Effector CD8-positive, alpha-beta T cell (primary cell): Measurements from ENCODE around the gene PP2D1.
"Not testable (repeated sequence)": the region's sequence is repeated elsewhere in the genome, so short reads cannot be mapped to it uniquely, and the experiment has no call there.

Experiments used
- DNase-seq: peaks from one replicate; lab custom pipeline; 2025; lab: John Stamatoyannopoulos, UW

Gene PP2D1

DNA sequence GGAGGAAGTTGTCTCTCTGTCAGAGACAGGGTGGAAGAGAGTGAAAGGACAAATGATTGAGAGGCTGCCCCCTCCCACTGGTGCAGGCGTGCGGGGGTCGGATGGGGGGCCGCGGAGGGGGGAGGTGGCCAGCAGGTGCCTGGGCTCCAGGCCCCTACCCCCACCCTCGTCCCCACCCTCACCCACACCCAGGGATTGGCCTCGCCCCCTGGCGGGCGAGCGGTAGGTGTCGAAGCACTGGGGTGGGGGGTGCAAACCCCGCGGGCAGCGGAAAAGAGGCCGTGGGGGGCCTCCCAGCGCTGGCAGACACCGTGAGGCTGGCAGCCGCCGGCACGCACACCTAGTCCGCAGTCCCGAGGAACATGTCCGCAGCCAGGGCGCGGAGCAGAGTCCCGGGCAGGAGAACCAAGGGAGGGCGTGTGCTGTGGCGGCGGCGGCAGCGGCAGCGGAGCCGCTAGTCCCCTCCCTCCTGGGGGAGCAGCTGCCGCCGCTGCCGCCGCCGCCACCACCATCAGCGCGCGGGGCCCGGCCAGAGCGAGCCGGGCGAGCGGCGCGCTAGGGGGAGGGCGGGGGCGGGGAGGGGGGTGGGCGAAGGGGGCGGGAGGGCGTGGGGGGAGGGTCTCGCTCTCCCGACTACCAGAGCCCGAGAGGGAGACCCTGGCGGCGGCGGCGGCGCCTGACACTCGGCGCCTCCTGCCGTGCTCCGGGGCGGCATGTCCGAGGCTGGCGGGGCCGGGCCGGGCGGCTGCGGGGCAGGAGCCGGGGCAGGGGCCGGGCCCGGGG, 27.9 kb upstream of the PP2D1 start, which contains the start of gene KAT2B:
TSS of gene KAT2B (plus strand) at position 682 of the 783 bp plus-strand sequence. CDS start at position 714, 32 bp downstream.
- peak; percentile 77 for DNase-seq

DNA sequence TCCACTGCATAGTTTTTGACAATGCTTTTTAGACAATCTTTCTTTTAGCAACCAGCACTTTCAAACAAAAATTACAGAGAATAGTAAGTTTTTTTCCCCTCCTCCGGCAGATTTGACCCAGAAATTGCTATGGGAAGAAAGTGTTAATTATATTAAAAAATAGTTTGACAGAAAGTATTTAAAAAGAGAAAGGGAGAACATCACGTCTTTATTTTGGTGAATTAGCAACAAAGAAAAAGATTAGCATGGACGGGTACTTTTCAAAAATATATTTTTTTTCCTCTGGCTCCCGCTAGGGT, 27.4 kb upstream of the PP2D1 start:
- no peak for DNase-seq

DNA sequence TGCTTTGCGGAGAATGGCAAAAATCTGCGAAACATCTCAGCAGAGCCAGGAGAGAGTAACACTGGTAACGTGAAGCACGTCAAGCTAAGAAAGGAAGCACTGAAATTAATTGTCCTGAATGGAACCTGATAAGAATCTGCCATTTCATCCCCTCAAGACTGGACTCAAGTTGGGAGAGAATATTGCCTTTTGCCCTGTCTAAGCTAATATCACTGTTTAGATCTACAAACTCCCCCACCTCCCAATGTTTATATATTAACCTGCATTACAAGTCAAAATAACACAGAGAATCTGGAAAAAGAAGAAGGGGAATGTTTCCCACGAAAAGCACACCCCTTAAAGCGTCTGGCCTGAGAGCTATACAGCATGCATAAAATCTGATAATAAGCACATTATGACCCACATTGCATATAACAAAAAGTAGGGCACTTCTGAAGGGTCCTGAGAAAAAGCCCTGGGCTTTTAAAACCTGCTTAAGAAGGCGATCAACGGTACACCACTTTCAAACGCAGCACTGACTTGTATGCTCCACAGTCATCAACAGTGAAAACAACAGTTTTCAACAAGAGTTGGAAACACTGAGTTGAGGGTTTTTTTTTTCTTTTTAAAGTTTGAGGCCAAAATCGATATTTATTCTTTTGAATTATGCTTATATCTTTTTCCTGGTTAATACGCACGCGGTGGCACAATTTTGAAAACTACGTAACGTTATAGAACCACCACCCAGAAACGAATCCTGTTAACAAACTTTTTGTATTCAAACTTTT, 26.8 kb upstream of the PP2D1 start:
- no peak for DNase-seq

DNA sequence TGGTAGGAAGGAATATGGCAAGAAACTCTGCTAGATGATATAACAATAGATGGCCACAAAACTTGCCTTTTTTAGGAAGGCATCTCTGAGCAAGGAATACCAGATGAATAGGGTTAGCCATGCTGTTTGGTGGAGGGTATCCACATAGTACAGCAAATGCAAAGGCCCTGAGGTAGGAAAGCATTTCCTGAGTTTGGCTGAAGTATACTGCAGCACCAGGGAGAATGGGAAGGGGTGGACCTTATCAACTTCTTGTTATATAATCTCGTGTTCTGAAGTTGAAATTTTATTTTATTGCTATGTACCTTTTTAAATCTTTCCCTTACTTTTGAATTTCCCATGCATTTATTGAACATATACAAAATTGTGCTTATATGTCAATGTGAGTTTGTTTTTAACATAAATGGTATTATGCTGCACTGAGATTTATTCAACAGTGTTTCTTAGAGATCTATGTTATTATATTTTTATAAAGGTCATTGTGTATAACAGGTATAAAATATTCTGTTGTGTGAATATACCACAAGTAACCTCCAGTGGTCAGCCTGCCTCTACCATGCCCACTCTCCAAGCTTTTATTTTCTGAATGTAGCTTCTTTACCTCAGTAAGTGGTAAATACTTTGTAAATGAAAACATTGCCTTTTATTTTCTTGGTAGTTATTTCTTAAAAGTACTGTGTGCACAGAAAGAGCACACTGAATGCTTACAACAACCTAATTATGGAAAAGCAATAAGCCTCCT, 25.4 kb upstream of the PP2D1 start:
- no peak for DNase-seq

DNA sequence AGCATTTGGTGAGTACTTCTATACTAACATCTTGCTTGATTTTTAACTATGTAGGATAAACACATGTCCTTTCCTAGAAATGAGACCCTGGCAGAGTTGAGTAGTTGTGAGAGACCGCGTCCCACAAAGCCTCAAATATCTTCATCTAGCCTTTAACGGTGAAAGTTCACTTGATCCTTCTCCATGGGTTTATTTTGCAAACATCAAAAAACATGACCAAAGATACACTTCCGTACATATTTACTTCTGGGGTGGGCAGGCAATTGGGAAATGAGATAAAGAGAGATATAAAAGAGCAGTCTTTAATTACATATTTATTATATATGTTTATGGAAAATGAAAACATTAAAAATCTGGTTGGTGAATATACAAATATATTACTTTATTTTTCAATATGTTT, 23.0 kb upstream of the PP2D1 start:
- DNase-seq = no peak

DNA sequence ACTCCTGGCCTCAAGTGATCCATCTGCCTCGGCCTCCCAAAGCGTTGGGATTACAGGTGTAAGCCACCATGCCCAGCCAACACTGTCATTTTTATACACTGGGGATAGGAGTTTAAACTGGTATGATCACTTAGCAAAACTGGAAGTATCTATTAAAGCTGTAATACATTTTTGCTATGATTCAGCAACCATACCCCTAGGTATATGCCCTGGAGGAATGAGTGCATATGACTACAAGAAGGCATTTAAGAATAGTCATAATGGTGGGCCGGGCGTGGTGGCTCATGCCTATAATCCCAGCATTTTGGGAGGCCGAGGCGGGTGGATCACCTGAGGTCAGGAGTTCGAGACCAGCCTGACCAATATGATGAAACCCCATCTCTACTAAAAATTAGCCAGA, 19.9 kb upstream of the PP2D1 start:
- DNase-seq = not testable (repeated sequence)

DNA sequence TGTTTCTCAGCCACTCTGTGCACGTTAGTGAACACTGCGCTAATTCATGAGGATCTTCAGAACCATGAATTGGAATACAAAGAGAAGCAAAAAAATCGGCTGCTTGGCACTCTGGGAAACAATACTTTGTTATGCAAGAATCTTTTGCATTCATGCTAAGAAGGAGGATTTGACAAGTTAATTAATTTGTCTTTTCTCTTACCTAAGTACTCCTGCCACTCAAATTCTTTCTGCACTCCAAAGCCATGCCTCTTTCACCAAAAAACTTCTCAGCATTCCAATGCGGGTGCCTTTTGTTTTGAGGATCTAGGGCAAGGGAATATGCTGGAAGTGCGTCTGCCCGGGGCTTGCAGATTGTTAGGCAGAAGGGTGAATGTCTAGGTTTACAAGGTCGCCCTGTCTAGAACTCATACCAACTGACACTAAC, 16.9 kb upstream of the PP2D1 start:
- no peak for DNase-seq

DNA sequence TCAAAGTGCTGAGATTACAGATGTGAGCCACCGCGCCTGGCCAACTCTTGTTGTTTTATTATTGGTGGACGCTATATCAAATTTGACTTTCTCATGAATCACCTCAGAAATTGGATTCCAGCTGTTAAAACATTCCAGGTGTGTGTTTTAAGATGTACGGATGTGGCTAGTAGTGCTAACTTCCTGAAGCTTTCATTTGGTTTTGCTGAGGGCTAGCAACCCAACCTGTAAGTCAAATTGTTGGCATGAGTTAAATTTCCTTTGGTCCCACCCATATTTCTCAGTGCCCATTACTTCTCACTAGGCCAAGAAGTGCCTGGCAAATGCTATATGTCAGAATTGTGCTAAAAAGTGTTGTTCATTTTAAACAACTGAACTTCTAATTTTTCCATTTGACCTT, 15.1 kb upstream of the PP2D1 start:
- no peak for DNase-seq

DNA sequence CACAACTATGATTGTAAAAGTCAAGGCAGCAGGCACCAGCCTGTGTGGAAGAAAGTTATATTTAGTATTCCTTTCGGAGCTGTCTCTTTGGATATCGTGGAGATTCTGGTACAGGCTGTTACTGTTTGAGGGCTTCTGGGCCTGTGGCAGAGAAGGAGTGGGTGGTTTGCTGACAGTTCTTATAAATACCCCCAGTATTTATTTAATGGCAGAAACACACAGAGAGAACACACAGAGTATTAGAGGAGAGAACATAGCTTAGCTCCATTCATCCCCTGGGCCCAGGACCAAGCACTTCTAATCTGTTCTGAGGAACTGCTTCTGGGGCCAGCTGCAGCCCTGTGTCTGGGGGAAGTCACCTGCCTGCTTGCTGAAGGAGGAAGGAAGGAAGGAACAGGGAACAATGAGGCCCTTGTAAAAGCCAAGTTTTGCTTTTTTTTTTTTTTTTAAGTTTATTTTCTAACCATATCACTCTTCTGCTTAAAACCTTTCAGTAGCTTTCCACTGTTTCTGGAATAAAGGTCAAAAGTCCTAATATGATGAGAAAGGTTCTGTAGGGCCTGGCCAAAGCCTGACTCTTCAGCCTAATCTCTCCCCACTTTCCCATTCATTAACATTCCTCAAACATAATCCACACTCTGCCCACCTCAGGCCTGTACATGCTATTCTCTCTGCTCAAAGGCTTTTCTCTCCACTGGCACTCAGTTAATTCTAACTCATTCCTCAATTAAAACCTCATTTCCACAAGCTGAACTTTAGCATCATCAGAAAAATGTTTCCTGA, 11.8 kb upstream of the PP2D1 start:
- DNase-seq = no peak

DNA sequence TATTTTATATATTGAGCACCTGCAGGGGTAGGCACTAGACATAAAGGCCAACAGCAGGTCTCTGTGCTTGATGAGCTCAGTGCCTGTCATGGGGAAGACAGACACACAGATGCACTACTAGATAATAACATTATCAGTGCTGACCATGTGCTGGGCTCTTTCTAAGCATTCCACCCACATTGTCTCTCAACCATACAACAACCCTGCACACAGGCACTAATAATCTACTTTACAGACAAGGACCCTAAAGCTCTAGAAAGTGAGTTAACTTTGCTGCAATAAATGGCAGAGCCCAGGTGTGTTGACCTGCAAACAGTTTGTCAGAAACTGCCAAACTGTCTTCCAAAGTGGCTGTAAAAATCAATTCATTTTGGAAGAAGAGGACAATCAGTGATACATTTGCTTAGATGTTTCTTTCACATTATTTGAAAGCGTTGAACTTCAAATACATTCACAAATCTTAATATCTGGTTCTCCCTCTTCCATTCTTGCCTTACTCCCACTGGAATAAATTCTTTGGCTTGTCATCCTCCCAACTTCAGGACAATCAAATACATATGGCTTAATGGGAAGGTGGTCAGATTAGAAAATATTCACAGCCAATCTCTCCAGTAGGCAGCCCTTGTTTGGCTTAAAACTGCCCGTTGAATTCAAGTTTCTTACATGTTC, 11.0 kb upstream of the PP2D1 start:
- no peak for DNase-seq

DNA sequence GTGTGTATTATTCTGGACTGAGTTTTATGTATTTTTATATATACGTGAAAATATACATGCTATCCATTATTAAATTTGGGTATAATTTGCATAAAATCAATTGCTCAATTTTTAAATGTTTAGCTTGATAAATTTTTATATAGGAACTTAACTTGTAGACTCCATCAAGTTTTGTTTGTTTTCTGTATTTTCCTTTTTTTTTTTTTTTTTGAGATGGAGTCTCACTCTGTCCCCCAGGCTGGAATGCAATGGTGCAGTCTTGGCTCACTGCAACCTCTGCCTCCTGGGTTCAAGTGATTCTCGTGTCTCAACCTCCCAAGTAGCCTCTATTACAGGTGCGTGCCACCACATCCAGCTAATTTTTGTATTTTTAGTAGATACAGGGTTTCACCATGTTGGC, 4.0 kb upstream of the PP2D1 start:
- DNase-seq = not testable (repeated sequence)

DNA sequence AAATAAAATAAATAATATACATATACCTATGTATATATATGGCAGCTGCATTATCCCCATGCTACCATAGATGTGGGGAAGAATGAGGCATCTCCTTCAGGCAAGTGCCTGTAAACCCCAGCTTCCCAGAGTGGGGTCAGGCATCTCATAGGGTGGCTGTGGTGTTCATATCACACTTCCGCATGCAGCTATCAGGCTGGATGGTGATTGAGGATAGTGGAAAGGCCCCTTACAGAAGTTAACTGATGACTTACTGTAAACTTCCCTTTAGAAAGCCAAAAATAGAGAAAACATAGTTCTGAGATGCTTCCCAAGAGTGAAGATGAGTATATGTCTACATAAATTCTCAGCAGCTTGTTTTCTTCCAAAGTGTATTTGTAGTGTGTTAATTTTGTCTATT, 3.5 kb upstream of the PP2D1 start:
- DNase-seq = no peak

DNA sequence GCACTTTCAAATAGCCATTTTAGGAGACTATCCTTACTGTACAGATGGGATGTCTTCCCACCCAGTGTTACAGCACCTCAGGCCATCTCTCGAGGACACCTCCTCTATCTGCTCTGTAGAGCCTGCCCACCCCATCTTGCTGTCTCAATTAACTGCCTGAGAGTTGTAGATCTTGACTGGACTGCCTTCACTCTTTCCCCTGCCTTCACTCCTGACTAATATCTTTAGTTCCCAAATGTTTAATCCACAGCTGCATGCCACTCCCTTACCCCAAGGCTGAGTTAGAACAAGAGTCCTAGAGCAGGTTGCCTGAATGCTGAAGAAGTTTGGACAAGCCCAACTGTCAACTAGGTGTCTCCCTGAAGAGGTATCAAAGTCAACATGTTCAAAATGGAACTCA, 1.3 kb upstream of the PP2D1 start:
- DNase-seq = no peak

DNA sequence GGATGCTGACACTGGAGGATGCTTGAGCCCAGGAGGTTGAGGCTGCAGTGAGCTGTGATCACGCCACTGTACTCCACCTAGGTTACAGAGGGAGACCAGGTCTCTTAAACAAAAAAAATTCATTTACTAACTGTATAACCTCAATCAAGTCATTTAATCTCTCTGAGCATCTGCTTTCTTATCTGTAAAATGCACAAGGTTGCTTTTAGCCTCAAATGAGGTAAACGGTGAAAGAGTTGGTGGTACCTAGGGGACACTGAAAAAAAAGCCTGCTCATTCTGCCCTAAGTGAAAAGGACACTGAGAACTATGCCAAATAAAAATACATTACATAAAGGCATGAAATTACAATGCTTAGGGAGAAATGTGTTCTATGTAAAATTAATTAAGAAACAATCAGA, 3.4 kb downstream of the PP2D1 start:
- DNase-seq = no peak

DNA sequence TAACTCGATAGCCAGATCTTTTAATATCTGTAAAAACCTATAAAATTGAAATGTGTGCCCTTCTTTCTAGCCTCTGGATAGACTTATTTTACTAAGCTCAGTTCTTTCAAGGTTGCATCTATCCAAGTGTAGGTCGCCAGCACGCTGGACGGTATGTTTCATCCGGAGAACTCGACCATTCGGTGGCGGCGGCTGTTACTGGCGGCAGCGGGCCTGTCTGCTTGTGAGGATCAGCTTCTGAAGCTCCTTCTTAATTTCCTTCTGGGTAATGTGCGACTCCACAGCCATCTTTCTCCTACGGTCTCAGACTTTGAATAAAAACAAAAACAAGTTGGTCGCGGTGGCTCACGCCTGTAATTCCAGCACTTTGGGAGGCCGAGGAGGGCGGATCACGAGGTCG, 4.1 kb downstream of the PP2D1 start:
- DNase-seq = no peak

DNA sequence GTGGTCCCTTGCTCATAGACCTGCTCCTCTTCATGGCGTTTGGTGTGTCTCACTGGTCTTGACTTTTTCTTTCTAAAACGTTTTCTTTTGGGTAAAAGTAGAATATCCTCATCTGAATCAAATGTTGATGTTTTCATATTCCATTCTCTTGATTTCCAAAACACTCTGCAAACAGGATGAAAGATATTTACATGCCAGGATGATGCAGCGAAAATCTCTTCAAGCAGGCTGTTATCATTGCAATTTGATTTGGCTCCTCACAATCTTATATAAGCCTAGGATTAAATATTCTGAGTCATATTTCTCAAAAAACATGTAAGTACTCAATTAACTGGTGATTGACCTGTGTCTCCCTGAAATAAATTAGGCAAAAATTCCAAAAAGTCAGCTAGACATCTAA, 10.1 kb downstream of the PP2D1 start:
- DNase-seq = no peak

DNA sequence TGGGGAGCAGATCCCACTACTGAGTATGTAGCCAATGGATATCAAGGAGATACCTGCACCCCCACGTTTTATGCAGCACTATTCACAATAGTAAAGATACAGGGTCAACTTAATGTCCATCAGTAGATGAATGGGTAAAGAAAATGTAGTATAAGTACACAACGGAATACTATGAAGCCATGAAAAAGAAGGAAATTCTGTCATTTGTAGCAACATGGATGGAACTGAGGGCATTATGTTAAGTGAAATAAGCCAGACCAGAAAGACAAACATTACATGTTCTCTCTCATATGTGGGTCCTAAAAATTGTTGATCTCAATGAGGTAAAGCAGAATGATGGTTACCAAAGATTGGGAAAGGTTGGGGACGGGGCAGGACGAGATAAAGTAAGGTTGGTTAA, 14.6 kb downstream of the PP2D1 start:
- no peak for DNase-seq

DNA sequence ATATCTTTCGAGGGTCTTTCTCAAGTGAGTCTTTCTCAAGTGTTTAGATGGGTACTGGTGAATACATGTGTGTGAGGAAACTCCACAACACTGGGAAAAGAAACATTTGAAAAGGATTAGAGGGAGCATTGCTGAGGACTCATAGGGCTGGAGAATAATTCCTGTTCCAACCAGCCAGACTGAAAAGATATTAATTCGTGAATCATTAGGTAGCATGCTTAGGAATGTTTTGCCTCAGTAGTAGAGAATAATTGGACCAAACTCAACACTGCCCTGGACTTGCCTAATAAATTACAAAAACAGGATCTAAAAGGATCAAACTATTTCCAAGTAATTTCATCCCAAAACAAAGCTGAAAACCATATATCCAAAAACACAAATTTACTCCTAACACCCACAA, 17.3 kb downstream of the PP2D1 start:
- no peak for DNase-seq

DNA sequence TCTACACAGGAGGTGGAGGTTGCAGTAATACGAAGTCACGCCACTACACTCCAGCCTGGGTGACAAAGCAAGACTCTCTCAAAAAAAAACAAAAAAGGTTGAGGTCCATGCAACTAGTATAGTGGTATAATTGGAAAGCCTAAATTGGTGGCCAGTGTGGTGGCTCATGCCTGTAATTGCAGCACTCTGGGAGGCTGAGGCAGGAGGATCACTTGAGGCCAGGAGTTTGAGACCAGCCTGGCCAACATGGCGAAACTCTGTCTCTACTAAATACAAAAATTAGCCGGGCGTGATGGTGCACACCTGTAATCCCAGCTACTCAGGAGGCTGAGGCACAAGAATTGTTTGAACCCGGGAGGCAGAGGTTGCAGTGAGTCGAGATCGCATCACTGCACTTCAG, 23.2 kb downstream of the PP2D1 start:
- DNase-seq = not testable (repeated sequence)

DNA sequence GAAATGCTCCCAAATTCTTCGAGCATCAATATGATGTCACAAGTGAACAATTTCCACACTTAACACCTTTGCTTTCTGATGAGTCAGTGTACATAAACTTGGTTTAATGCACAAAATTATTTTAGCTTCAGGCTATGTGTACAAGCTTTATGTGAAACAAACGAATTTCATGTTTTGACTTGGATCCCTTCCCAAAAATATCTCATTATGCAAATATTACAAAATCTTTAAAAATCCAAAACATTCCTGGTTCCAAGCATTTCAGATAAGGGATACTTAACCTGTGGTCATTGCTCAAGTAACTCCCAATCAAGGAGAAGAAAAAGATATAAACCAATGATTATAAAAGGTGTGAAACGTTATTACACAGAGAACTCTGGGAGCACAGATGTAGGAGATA, 40.0 kb downstream of the PP2D1 start:
- DNase-seq = no peak

DNA sequence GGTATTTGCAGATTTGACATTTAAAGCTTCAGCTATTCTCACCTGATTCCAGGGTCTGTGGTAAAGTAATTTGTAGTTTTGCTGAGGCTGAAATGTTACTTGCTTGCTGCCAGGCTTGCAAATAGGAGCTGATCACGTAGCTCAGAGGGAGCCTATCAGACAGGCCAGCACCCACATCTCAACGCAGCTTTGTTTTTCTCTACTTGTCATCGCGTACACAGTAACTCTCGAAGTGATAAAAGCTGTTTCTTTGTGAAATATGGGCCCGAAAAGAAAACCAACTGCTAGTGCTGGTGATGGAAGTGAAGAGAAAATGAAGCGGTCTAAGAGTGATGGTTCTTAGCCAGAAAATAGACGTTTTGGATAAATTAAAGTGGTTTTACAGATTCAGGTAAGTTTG, 41.7 kb downstream of the PP2D1 start:
- DNase-seq = no peak

DNA sequence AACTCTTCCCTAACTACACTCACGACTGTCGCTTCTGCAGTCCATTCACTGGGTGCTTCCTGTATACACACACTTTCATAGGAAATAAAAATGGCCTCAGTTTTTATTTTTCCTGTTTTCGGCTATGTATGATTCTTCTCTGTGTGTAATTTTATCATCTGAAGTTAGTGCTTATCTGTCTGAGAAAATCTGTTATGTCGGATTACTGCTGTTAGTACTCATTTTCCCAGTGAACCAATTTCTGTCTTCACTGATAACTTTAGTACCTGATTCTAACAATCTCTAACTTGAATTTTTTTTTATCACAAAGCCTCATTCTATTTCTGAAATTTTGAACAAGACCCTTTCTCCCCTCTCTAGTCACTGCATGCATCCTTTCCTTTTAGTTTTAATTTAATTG, 44.3 kb downstream of the PP2D1 start:
- no peak for DNase-seq
